ENCODE results near the gene MBNL1. TPM values are rescaled to one million over a fixed set of nuclear protein-coding genes. Genes with fewer than 3 reads are reported as not detected.

MBNL1 gene
- total and polyA plus RNA-seq, 2 of the 13 experiments (the other 11 are each of a cell fraction or from before 2014, with no cell fraction given), result 27.1 to 55.4 TPM

DNA sequence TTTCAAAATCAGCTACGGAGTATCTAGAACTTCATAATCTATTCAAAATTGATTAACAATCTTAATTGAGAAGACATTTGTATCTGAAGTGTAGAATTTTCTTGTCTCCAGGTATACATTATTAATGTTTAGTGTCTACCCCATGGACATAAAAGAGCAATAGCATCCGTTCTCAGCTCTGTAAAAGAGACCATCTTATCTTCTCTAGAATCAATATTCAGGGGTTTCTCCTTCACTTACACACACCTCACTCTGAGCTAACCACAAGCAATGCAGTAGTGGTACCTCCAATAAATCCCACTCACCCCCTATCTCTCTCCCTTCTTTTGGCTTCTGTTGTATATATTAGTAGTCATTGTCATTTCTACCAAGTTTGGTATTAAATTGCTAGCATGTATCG, 16.2 kb downstream of the MBNL1 start:
- no peak for FAIRE-seq
- H4K20me1 ChIP-seq (ENCODE audit: insufficient read depth, low read length), result peaks cover 5% of the 10 kb centered on the region; the same call in 1 of the 2 replicates

More for the DNA sequence above, 16.2 kb downstream of the MBNL1 start:
- Histone ChIP-seq H3K9ac (ENCODE audit: insufficient read depth, low read depth, low read length) (no peak overlapping the region), H3K79me2 (ENCODE audit: insufficient read depth, low read length) (peaks cover 92% of the 10 kb centered on the region), H3K27ac (ENCODE audit: extremely low read length, insufficient read depth, low read length) (no peak overlapping the region), H2AFZ (ENCODE audit: low read length) (no peak overlapping the region), H3K4me1 (ENCODE audit: insufficient read depth, low read length) (peaks cover 36% of the 10 kb centered on the region), H3K36me3 (replicated peaks in 1 of 2; ENCODE audit: control insufficient read depth in 1 of 2, insufficient read depth in 2 of 2, low read length in 2 of 2) (no peaks in the 10 kb centered on the region), H3K9me3 (ENCODE audit: low read length) (no peaks in the 10 kb centered on the region), H3K27me3 (ENCODE audit: control insufficient read depth in 1 of 2, insufficient read depth in 2 of 2, low read length in 2 of 2) (no peaks in the 10 kb centered on the region), H3K4me2 (ENCODE audit: low read depth, low read length) (no peak overlapping the region), H3K4me3 (replicated peaks in 1 of 3; ENCODE audit: insufficient read depth in 1 of 3, low read depth in 2 of 3, low read length in 3 of 3) (no peak overlapping the region)
- ATAC-seq (no peak), DNase-seq (ENCODE audit: low spot score) (no peak)
- whole genome bisulfite sequencing (ENCODE audit: low lambda C conversion rate), result over 99% methylated on average over 3 of the region's 3 CpGs
- ChIA-PET CTCF (ENCODE audit: low intra/inter-chr PET ratio, low total read pairs) (no interaction called here), POLR2A (no interaction called here)
- in situ Hi-C loops (cut with HindIII; ENCODE audit: extremely low pct_ligation_motif_present, low pct_unique_long_range_greater_than_20kb), result no loop called here
- intact Hi-C loops (cut with micrococcal nuclease; ENCODE audit: unreplicated experiment), result no loop called here
- TF ChIP-seq ZNF225 (CRISPR knock-in tag; IDR thresholded peaks at IDR 0.05) (no peak), THAP11 (CRISPR knock-in tag; IDR thresholded peaks at IDR 0.05) (no peak), ZNF260 (CRISPR knock-in tag; IDR thresholded peaks at IDR 0.05; ENCODE audit: borderline replicate concordance, low read depth) (no peak), HMG20A (CRISPR knock-in tag; IDR thresholded peaks at IDR 0.05; ENCODE audit: borderline replicate concordance) (no peak), MED1 (CRISPR knock-in tag; IDR thresholded peaks at IDR 0.05) (no peak), SP4 (CRISPR knock-in tag; IDR thresholded peaks at IDR 0.05) (no peak), YY1 (IDR thresholded peaks at IDR 0.05; ENCODE audit: insufficient read depth, insufficient replicate concordance, low read depth, low read length) (no peak), ZNF713 (CRISPR knock-in tag; IDR thresholded peaks at IDR 0.05) (no peak), SAFB2 (CRISPR knock-in tag; IDR thresholded peaks at IDR 0.05; ENCODE audit: borderline replicate concordance, low read depth) (no peak), ZNF292 (CRISPR knock-in tag; IDR thresholded peaks at IDR 0.05; ENCODE audit: borderline replicate concordance, low read depth) (no peak), AGO2 (optimal IDR thresholded peaks at IDR 0.05; ENCODE audit: low read depth, low read length) (no peak), ZNF337 (CRISPR knock-in tag; IDR thresholded peaks at IDR 0.05; ENCODE audit: borderline replicate concordance, low read depth) (no peak), ZNF468 (CRISPR knock-in tag; IDR thresholded peaks at IDR 0.05) (no peak), KLF11 (CRISPR knock-in tag; IDR thresholded peaks at IDR 0.05) (no peak)
- TF ChIP-seq, protein P1, sequence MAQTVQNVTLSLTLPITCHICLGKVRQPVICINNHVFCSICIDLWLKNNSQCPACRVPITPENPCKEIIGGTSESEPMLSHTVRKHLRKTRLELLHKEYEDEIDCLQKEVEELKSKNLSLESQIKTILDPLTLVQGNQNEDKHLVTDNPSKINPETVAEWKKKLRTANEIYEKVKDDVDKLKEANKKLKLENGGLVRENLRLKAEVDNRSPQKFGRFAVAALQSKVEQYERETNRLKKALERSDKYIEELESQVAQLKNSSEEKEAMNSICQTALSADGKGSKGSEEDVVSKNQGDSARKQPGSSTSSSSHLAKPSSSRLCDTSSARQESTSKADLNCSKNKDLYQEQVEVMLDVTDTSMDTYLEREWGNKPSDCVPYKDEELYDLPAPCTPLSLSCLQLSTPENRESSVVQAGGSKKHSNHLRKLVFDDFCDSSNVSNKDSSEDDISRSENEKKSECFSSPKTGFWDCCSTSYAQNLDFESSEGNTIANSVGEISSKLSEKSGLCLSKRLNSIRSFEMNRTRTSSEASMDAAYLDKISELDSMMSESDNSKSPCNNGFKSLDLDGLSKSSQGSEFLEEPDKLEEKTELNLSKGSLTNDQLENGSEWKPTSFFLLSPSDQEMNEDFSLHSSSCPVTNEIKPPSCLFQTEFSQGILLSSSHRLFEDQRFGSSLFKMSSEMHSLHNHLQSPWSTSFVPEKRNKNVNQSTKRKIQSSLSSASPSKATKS (CRISPR knock-in tag; IDR thresholded peaks at IDR 0.05), result no peak
- BruUV-seq (replicated peaks), result no TSS peak
